Measurements from ENCODE around the gene INSM1.

Gene INSM1

DNA sequence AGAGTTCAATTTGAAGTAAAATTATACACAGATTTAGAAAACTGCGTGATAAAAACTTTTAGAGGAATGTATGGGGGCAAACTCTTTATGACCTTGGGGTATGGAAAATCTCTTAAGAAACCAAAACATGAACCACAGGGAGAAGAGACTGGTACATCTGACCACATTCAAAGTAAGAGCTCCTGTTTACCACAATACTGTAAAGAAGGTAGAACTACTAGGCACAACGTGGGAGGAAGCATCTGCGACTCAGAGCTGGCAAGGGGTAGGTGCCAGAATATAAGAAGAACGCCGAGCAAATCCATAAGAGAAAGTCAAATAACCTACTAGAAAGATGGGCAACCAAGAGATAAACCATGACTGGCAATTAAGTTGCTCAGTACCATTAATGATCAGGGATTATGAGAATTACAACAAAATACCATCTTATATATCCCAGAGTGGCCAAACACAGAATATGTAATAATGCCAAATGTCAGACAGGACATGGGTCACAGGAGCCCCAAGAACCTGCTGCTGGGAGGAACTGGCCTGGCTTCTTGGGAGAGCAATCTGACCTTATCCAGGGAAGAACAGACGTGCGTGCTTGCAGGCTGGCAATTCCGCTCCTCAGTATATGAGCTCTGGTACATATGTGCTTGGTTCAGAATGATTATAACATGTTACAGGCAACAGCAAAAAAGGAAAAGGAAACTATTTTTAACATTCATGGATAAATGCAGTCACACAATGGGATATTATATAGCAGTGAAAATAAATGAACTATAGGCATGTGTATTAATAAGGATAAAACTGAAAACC, 50.2 kb downstream of the INSM1 start:
- TF ChIP-seq, protein P1, sequence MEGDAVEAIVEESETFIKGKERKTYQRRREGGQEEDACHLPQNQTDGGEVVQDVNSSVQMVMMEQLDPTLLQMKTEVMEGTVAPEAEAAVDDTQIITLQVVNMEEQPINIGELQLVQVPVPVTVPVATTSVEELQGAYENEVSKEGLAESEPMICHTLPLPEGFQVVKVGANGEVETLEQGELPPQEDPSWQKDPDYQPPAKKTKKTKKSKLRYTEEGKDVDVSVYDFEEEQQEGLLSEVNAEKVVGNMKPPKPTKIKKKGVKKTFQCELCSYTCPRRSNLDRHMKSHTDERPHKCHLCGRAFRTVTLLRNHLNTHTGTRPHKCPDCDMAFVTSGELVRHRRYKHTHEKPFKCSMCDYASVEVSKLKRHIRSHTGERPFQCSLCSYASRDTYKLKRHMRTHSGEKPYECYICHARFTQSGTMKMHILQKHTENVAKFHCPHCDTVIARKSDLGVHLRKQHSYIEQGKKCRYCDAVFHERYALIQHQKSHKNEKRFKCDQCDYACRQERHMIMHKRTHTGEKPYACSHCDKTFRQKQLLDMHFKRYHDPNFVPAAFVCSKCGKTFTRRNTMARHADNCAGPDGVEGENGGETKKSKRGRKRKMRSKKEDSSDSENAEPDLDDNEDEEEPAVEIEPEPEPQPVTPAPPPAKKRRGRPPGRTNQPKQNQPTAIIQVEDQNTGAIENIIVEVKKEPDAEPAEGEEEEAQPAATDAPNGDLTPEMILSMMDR (IDR thresholded peaks at IDR 0.05; ENCODE audit: control insufficient read depth, extremely low read depth, insufficient read depth) = no peak
- DNase-seq (ENCODE audit: low read depth) = no peak
- H3K4me3 ChIP-seq (ENCODE audit: low read depth, low read length) = no peak overlapping the region
